Psoas muscle (tissue), 8 donors: ENCODE measurements around the gene VWA5A. TPM values are rescaled to one million over a fixed set of nuclear protein-coding genes. Genes with fewer than 3 reads are reported as not detected.

Experiments used
- ATAC-seq, 4 donors: fragments of 200-7000 bp; cut with Tn5 transposase; one replicate each; pipeline ENCODE4 v1.9.1; 2020; ENCODE audit warnings: moderate library complexity in 3 of 4, mild to moderate bottlenecking in 2 of 4
- DNase-seq, 2 donors: peaks; one replicate each; pipeline ENCODE4 v3.0.0-alpha.2; 2020
- H3K27ac ChIP-seq: fragments of 200-600 bp; one replicate; pipeline ENCODE4 v1.8.0; 2022
- H3K27me3 ChIP-seq, 3 donors: fragments of 200-600 bp in 1 of 3; one replicate each; pipeline versions ENCODE4 v1.6.1 to v1.8.0; 2013 to 2022; ENCODE audit warnings: low read length in 2 of 3, mild to moderate bottlenecking in 2 of 3, moderate library complexity in 1 of 3; ENCODE audit not compliant: insufficient read depth in 3 of 3
- H3K36me3 ChIP-seq, 2 donors: fragments of 200-600 bp in 1 of 2; one replicate each; pipeline versions ENCODE4 v1.6.1 to v1.8.0; 2013 to 2022; ENCODE audit warnings: low read depth in 1 of 2, mild to moderate bottlenecking in 1 of 2, moderate library complexity in 1 of 2; ENCODE audit not compliant: insufficient read depth in 1 of 2
- H3K4me1 ChIP-seq: fragments of 200-600 bp; one replicate; pipeline ENCODE4 v1.8.0; 2022
- H3K4me3 ChIP-seq: fragments of 200-600 bp; one replicate; pipeline ENCODE4 v1.8.0; 2022; ENCODE audit warnings: mild to moderate bottlenecking
- H3K9me3 ChIP-seq: fragments of 200-600 bp; one replicate; pipeline ENCODE4 v1.8.0; 2022
- WGBS, 3 donors: extraction: QIAGEN DNeasy Blood & Tissue Kit; methylation state at CpG; one replicate each; pipeline versions ENCODE4 v1.1.6 to v1.1.7; 2013; 5-methylcytosine and 5-hydroxymethylcytosine counted together
- intact Hi-C, 2 donors: fragments of 100-400 bp; cut with DNase I; formaldehyde crosslinking; loops; one replicate each; pipeline versions ENCODE4 v1.11.0 to v1.14.2; 2022
- polyA plus RNA-seq, 3 donors: library from polyadenylated mRNA; stranded (reverse); fragments of 200-250 nt; gene quantifications; one replicate each; pipeline ENCODE4 v1.2.3, GENCODE V29; 2013
- total RNA-seq, 4 donors: library from RNA; stranded (reverse); fragmentation: NEBNext Ultra II Directional in 2 of 4; extraction: Animal tissue kit (Norgen Biotek cat#: 25700) in 2 of 4; gene quantifications; one replicate each; pipeline versions ENCODE4 v1.2.1 to v1.2.4, GENCODE V29; 2021 to 2023
- TF ChIP-seq, protein P1 (sequence below): fragments of 200-600 bp; IDR thresholded peaks from one replicate; pipeline ENCODE4 v1.8.0; 2022; ENCODE audit warnings: antibody characterized with exemption
- donor health status: healthy with polysubstance abuse.
- donor health status: DM: no; HTN: no; CAD: no; lungs with moderate emphysema.
- donor health status: Bipolar disorder and iron deficiency.
- donor health status: healthy.
- donor health status: DM: yes; HTN: yes; CAD: no.
- donor health status: DM: no; HTN: no; CAD: no.
- donor health status: DM: no; HTN: no; CAD: no.
- donor health status: DM: yes; HTN: yes; CAD: no.

VWA5A gene
- total and polyA plus RNA-seq, 7 donors, result 1.2 to 6.7 (median 3.4) TPM

DNA sequence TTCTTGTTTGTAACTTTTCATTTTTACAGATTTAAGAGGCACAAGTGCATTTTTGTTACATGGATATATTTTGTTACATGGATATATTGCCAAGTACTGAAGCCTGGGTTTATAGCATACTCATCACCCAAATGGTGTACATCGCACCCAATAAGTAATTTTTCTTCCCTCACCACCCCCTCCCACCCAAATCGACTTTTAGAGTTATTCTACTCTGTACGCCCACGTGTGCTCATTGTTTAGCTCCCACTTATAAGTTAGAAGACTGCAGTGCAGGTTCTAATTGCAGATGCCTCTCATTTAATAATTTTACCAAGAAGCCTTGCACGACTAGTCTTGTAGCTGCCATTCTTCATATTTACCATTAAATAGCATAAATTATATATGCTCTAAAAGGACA is 20.5 kb upstream of the VWA5A start:
- intact Hi-C loops, result no loop called here
- Histone ChIP-seq H3K4me1 (no peaks in the 10 kb centered on the region), H3K36me3 (no peaks in the 10 kb centered on the region), H3K4me3 (no peak overlapping the region), H3K9me3 (no peaks in the 10 kb centered on the region), H3K27me3 (no peaks in the 10 kb centered on the region), H3K27ac (no peak overlapping the region)
- DNase-seq (no peak), ATAC-seq (no peak)
- TF ChIP-seq, protein P1, sequence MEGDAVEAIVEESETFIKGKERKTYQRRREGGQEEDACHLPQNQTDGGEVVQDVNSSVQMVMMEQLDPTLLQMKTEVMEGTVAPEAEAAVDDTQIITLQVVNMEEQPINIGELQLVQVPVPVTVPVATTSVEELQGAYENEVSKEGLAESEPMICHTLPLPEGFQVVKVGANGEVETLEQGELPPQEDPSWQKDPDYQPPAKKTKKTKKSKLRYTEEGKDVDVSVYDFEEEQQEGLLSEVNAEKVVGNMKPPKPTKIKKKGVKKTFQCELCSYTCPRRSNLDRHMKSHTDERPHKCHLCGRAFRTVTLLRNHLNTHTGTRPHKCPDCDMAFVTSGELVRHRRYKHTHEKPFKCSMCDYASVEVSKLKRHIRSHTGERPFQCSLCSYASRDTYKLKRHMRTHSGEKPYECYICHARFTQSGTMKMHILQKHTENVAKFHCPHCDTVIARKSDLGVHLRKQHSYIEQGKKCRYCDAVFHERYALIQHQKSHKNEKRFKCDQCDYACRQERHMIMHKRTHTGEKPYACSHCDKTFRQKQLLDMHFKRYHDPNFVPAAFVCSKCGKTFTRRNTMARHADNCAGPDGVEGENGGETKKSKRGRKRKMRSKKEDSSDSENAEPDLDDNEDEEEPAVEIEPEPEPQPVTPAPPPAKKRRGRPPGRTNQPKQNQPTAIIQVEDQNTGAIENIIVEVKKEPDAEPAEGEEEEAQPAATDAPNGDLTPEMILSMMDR, result no peak
- 62 to 71% (median 66%) methylated on average over 5 of the region's 5 CpGs for WGBS, 3 donors

DNA sequence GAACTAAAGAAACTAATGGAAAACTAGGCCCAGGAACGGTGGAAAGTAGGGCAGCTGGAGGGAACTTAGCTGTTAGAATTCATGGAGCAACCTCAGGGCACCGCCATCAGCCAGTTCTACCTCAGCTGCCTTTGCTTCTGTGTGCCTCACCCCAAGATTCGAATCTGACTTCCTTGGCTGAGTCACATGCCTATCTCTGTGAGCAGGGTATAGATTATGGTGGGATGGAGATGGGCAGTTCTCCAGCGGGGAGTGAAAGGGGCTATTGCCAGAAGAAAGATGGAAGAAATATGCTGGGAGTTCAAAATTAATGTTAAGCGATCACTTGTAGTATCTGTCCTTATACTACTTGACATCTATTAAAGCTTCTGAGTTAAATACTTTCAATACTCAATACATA is 18.9 kb upstream of the VWA5A start:
- TF ChIP-seq, protein P1, result no peak
- no peak for ATAC-seq

DNA sequence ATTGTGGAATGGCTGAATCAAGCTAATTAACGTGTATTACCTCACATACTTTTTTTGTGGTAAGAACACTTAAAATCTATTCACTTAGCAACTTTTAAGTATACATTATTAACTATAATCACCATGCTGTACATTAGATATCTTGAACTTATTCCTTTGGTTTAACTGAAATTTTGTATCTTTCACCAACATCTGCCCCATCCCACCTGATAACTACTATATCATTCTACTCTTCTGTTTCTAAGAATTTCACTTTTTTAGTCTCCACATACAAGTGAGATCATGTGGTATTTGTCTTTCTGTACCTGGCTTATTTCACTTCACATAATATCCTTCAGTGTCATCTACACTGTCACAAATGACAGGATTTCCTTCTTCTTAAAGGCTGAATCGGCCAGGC is 17.1 kb upstream of the VWA5A start:
- Histone ChIP-seq H3K36me3 (no peaks in the 10 kb centered on the region), H3K27ac (no peak overlapping the region), H3K9me3 (no peaks in the 10 kb centered on the region), H3K4me1 (no peaks in the 10 kb centered on the region), H3K4me3 (no peak overlapping the region), H3K27me3 (peaks cover 0 to 4% (median 0%) of the 10 kb centered on the region in 3 donors)
- ATAC-seq (no peak), DNase-seq (no peak)
- WGBS, 3 donors, result 74 to 79% (median 77%) methylated on average over 2 of the region's 2 CpGs
- TF ChIP-seq, protein P1, result no peak
- intact Hi-C loops, result no loop called here

More for the DNA sequence above, 18.9 kb upstream of the VWA5A start:
- no peaks in the 10 kb centered on the region for H3K4me1 ChIP-seq
- H3K4me3 ChIP-seq, result no peak overlapping the region
- H3K27ac ChIP-seq, result no peak overlapping the region
- WGBS, 3 donors, result 85 to 91% (median 88%) methylated on average over 5 of the region's 5 CpGs
- DNase-seq, result no peak
- peaks cover 0 to 4% (median 0%) of the 10 kb centered on the region in 3 donors for H3K27me3 ChIP-seq
- intact Hi-C loops, result no loop called here
- no peaks in the 10 kb centered on the region for H3K9me3 ChIP-seq
- no peaks in the 10 kb centered on the region for H3K36me3 ChIP-seq

DNA sequence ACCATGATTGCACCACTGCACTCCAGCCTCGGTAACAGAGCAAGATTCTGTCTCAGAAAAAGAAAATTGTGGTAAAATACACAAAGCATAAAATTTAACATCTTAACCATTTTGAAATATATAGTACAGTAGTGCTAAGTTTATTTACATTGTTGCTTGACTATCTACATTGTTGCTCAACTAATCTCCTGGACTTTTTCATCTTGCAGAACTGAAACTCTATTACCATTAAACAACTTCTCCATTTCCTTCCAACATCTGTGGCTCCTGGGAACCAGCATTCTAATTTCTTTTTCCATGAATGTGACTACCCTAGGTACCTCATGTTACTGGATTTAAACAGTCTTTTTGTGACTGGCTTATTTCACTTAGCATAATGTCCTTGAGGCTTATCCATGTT is 13.5 kb upstream of the VWA5A start:
- H3K9me3 ChIP-seq, result no peaks in the 10 kb centered on the region
- DNase-seq (no peak), ATAC-seq (no peak)
- peaks cover 0 to 4% (median 0%) of the 10 kb centered on the region in 3 donors for H3K27me3 ChIP-seq
- no peak overlapping the region for H3K27ac ChIP-seq
- H3K36me3 ChIP-seq, result no peaks in the 10 kb centered on the region
- 67 to 76% (median 72%) methylated on average over 1 of the region's 1 CpG for WGBS, 3 donors
- TF ChIP-seq, protein P1, result no peak
- no peak overlapping the region for H3K4me3 ChIP-seq
- intact Hi-C loops, result no loop called here
- H3K4me1 ChIP-seq, result no peaks in the 10 kb centered on the region

DNA sequence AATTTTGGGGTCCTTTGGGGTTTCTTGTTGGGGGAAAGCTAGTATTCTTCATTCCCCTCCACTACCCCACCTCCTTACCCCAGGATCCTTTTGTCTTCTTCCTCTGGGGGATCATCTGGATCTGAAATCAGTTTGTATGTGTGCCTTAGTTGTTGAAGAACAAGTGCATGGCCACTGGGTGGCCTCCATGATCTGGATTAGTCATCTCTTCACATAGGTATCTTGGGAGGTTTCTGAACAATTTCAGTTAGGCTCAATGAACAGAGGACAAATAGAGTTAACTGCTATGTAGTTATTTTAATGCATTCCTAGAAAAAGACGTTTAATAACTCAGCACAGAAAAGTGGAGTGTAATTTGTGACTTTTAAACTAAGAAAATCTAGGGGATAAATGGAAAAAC is 7.1 kb upstream of the VWA5A start:
- H3K27me3 ChIP-seq, result no peaks in the 10 kb centered on the region
- TF ChIP-seq, protein P1, result no peak
- no peaks in the 10 kb centered on the region for H3K9me3 ChIP-seq
- no peaks in the 10 kb centered on the region for H3K36me3 ChIP-seq
- 16 to 23% (median 22%) methylated on average over 1 of the region's 1 CpG for WGBS, 3 donors
- intact Hi-C loops, result no loop called here
- no peaks in the 10 kb centered on the region for H3K4me1 ChIP-seq
- ATAC-seq (no peak), DNase-seq (no peak)
- no peak overlapping the region for H3K4me3 ChIP-seq
- H3K27ac ChIP-seq, result no peak overlapping the region
